ENCODE measurements around the gene C1RL.

C1RL gene

GRCh38 chr12:7108796-7109571 lies at the start of gene C1RL:
TSS of gene C1RL (minus strand) at chr12:7109214. CDS start at chr12:7109180, 34 bp downstream.
- peak; percentile 77 for DNase-seq (ENCODE audit: low spot score)

- no peak for DNase-seq (ENCODE audit: low spot score)
Observed at GRCh38 chr12:7157391-7157790, 48.4 kb upstream of the C1RL start.

- DNase-seq (ENCODE audit: low spot score) = no peak
Observed at GRCh38 chr12:7156259-7157197, 47.5 kb upstream of the C1RL start.

- no peak for DNase-seq (ENCODE audit: low spot score)
Observed at GRCh38 chr12:7155471-7156034, 46.5 kb upstream of the C1RL start.

- DNase-seq (ENCODE audit: low spot score) = no peak
Observed at GRCh38 chr12:7154901-7155470, 46.0 kb upstream of the C1RL start.

GRCh38 chr12:7154042-7154441 lies 45.0 kb upstream of the C1RL start:
- no peak for DNase-seq (ENCODE audit: low spot score)

GRCh38 chr12:7152818-7153217 lies 43.8 kb upstream of the C1RL start:
- DNase-seq (ENCODE audit: low spot score) = no peak

- DNase-seq (ENCODE audit: low spot score) = no peak
Observed at GRCh38 chr12:7151532-7151931, 42.5 kb upstream of the C1RL start.

GRCh38 chr12:7150841-7151240 lies 41.8 kb upstream of the C1RL start:
- no peak for DNase-seq (ENCODE audit: low spot score)

- DNase-seq (ENCODE audit: low spot score) = no peak
Observed at GRCh38 chr12:7150356-7150755, 41.3 kb upstream of the C1RL start.

- DNase-seq (ENCODE audit: low spot score) = no peak
Observed at GRCh38 chr12:7146906-7147305, 37.9 kb upstream of the C1RL start.

GRCh38 chr12:7146228-7146627 lies 37.2 kb upstream of the C1RL start:
- no peak for DNase-seq (ENCODE audit: low spot score)

- no peak for DNase-seq (ENCODE audit: low spot score)
Observed at GRCh38 chr12:7145671-7146070, 36.7 kb upstream of the C1RL start.

GRCh38 chr12:7144414-7145120 lies 35.6 kb upstream of the C1RL start:
- peak; percentile 40 for DNase-seq (ENCODE audit: low spot score)

- DNase-seq (ENCODE audit: low spot score) = no peak
Observed at GRCh38 chr12:7143564-7143963, 34.5 kb upstream of the C1RL start.

- DNase-seq (ENCODE audit: low spot score) = no peak
Observed at GRCh38 chr12:7142809-7143465, 33.9 kb upstream of the C1RL start.

GRCh38 chr12:7142056-7142644 lies 33.1 kb upstream of the C1RL start:
- peak; percentile 68 for DNase-seq (ENCODE audit: low spot score)

- DNase-seq (ENCODE audit: low spot score) = no peak
Observed at GRCh38 chr12:7141351-7142005, 32.5 kb upstream of the C1RL start.

- DNase-seq (ENCODE audit: low spot score) = no peak
Observed at GRCh38 chr12:7139200-7139599, 30.2 kb upstream of the C1RL start.

GRCh38 chr12:7137908-7138307 lies 28.9 kb upstream of the C1RL start:
- DNase-seq (ENCODE audit: low spot score) = no peak
